Fibroblast of the aortic adventitia (primary cell): ENCODE measurements around the gene SNAPIN. TPM values are rescaled to one million over a fixed set of nuclear protein-coding genes. Genes with fewer than 3 reads are reported as not detected.

Source experiments
- DNase-seq: peaks from one replicate; pipeline ENCODE4 v3.0.0-alpha.2; 2010; ENCODE audit warnings: low read depth
- H3K4me3 ChIP-seq: 2 replicates; pipeline ENCODE4 v1.5.1; 2011; ENCODE audit warnings: low read depth, mild to moderate bottlenecking, control low read depth, low read length, moderate library complexity
- total RNA-seq: library from RNA; depleted of rRNA; stranded (reverse); fragments of >200 nt; gene quantifications from 2 replicates; pipeline ENCODE4 v1.2.3, GENCODE V29; 2012; ENCODE audit warnings: low replicate concordance
- TF ChIP-seq, protein P1 (sequence below): IDR thresholded peaks from 2 replicates; pipeline ENCODE4 v1.5.1; 2011; ENCODE audit warnings: mild to moderate bottlenecking, low read length, control low read depth, inconsistent platforms; ENCODE audit not compliant: insufficient read depth

Gene SNAPIN
- total RNA-seq, 1 donor: 68.8 TPM

DNA sequence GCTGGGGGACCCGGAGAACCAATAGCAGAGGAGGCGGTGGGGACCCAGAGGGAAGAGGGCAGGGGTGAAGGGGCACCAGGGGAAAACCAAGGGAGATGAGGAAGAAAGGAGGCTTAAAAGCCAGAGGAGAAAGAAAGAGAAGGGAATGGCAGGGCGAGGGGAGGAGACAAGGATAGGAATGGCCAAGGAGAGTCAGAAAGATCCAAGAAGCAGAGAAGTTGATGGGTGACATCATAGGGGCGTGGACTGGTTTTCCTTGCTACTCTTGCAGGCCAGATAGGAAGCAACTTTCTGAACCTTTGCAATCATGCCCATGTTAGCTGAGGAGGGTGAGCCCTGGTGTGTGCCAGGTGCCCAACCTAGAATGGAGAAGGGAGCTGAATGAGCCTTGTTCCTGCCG is 25.4 kb downstream of the SNAPIN start:
- DNase-seq: peak; percentile 66
- TF ChIP-seq, protein P1, sequence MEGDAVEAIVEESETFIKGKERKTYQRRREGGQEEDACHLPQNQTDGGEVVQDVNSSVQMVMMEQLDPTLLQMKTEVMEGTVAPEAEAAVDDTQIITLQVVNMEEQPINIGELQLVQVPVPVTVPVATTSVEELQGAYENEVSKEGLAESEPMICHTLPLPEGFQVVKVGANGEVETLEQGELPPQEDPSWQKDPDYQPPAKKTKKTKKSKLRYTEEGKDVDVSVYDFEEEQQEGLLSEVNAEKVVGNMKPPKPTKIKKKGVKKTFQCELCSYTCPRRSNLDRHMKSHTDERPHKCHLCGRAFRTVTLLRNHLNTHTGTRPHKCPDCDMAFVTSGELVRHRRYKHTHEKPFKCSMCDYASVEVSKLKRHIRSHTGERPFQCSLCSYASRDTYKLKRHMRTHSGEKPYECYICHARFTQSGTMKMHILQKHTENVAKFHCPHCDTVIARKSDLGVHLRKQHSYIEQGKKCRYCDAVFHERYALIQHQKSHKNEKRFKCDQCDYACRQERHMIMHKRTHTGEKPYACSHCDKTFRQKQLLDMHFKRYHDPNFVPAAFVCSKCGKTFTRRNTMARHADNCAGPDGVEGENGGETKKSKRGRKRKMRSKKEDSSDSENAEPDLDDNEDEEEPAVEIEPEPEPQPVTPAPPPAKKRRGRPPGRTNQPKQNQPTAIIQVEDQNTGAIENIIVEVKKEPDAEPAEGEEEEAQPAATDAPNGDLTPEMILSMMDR: no peak
- no peak overlapping the region for H3K4me3 ChIP-seq

DNA sequence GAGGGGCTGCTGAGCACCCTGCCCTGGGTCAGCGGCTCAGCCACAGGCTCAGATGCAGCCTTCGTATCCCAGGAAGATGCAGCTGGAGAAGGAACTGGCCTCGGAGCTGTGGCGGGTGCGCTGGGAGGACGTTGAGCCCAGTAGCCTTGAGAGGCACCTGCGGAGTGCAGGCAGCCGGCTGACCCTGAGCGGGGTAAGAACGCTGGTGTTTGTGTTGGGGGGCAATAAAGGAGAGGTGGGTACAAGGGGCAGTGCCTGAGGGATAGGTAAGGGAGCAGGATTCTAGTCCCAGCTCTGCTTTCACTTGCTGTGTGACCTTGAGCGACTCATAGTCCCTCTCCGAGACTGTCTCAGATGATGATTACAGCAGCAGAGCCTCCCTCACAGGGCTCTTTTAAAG is 26.4 kb downstream of the SNAPIN start:
- DNase-seq: no peak
- no peak overlapping the region for H3K4me3 ChIP-seq
- TF ChIP-seq, protein P1: no peak

DNA sequence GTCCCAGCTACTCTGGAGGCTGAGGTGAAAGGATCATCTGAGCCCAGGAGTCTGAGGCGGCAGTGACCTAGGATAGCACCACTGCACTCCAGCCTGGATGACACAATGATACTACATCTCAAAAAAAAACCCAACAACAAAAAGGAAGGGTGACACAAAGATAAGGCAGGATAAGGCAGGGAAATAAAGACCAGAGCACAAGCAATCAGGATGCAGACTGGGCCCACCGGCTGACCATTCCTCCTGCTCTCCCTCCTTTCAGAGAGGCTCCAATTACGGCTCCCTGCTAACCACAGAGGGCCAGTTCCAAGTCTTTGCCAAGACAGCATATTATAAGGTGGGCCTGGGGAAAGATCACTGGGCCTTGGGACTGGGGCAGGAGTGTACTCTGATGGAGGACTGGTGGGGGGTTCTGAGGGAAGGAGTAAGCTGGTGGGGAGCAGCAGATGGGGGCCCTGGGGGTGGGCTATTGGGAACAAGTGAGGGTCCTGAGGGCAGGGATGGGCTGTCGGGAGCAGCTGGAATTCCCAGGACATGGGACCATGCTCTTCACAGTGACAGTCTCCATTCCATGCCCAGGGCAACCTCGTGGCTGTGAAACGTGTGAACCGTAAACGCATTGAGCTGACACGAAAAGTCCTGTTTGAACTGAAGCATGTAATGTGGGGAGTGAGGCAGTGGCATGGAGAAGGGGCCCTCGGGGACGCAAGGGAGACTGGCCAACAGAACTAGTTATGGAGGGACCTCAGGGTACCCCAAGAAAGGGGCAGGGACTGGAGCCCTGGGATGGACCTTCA is 27.2 kb downstream of the SNAPIN start:
- TF ChIP-seq, protein P1: no peak
- DNase-seq: no peak
- no peak overlapping the region for H3K4me3 ChIP-seq

DNA sequence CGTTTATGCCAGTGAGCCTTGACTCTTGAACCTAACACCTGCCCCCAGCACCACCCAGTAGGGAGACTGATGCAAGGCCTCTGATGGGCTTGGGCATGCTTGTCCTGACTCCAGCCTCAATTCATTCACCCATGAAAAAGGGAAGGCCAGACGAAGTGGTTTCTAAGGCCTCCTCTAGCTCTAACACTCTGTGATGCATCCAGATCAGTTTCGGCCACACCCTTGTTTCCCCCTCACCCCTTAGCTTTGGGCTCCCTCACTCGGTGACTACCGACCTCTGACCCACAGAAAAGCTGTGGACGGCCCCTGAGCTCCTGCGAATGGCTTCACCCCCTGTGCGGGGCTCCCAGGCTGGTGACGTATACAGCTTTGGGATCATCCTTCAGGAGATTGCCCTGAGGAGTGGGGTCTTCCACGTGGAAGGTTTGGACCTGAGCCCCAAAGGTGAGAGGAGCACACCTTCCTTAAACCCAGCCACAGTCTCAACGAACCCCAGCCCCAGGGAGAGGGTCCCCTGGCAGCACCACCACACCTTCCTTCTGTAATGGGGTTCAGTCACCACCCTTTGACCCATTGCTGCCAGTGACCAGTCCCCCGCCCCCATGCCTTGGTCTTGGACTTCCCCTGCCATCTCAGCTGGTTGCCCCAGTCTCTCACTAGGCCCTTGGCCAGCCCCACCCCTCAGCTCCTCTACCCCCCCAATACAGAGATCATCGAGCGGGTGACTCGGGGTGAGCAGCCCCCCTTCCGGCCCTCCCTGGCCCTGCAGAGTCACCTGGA is 29.0 kb downstream of the SNAPIN start:
- H3K4me3 ChIP-seq: no peak overlapping the region
- no peak for DNase-seq
- TF ChIP-seq, protein P1: no peak

DNA sequence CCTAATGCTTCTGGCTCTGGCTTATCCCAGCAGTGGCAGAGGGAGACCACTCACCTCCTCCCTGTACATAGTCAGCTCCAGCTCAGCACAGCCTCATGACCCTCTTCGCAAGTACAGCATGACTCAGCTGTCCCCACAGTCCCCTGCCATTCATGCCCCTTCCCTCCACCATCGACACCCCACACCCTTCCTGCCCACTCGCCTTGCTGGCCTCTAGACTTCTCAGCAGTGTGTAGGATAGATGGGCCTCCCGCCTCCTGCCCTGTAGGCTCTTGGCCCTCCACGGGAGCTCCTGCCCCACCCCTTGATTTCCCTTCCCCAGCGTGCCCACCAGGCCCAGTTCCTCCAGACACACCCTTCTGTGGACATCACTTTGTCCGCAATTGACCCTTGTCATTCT is 29.8 kb downstream of the SNAPIN start:
- DNase-seq: no peak
- no peak overlapping the region for H3K4me3 ChIP-seq
- TF ChIP-seq, protein P1: no peak

DNA sequence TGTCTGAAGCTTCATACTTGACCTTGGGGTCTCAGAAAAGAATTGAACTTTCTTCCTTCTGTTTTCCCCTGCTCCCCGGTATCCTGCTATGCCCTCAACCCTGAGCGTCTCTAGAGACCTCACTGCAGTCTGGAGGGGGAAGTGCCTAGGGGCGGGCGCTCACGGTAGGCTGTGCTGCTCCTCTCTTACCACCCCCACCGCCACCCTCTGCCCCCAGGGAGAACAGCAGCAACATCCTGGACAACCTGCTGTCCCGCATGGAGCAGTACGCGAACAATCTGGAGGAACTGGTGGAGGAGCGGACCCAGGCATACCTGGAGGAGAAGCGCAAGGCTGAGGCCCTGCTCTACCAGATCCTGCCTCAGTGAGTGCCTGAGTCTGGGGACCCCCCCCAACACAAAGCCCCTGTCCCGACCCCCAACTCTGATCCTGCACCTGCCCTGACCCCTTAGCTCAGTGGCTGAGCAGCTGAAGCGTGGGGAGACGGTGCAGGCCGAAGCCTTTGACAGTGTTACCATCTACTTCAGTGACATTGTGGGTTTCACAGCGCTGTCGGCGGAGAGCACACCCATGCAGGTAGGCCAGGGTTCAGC is 30.3 kb downstream of the SNAPIN start:
- H3K4me3 ChIP-seq: no peak overlapping the region
- no peak for DNase-seq
- TF ChIP-seq, protein P1: no peak
